H9 (cell line): ENCODE measurements around the gene EIF3A. TPM values are rescaled to one million over a fixed set of nuclear protein-coding genes. Genes with fewer than 3 reads are reported as not detected.

Source experiments
- DNase-seq: peaks from one replicate; pipeline ENCODE4 v3.0.0-alpha.2; 2017
- H2AFZ ChIP-seq: one replicate; pipeline ENCODE4 v1.6.1; 2013; ENCODE audit warnings: mild to moderate bottlenecking, low read length, control low read depth, moderate library complexity
- H2AK5ac ChIP-seq: 2 replicates; pipeline ENCODE4 v1.6.1; 2013; ENCODE audit warnings: low read length, control low read depth, mixed read lengths; ENCODE audit not compliant: insufficient read length
- H2BK120ac ChIP-seq: one replicate; pipeline ENCODE4 v1.6.1; 2013; ENCODE audit warnings: low read depth, mild to moderate bottlenecking, low read length, control low read depth, inconsistent platforms; ENCODE audit not compliant: poor library complexity, severe bottlenecking
- H2BK12ac ChIP-seq: 2 replicates; pipeline ENCODE4 v1.6.1; 2013; ENCODE audit warnings: low read length, control low read depth, mixed read lengths, low read depth; ENCODE audit not compliant: insufficient read length
- H2BK15ac ChIP-seq: 2 replicates; pipeline ENCODE4 v1.6.1; 2013; ENCODE audit warnings: low read depth, low read length, control low read depth
- H2BK20ac ChIP-seq: one replicate; pipeline ENCODE4 v1.6.1; 2013; ENCODE audit warnings: low read depth, mild to moderate bottlenecking, low read length, control low read depth, inconsistent platforms; ENCODE audit not compliant: poor library complexity, severe bottlenecking
- H2BK5ac ChIP-seq: 2 replicates; pipeline ENCODE4 v1.6.1; 2013; ENCODE audit warnings: low read length, control low read depth, mixed read lengths; ENCODE audit not compliant: insufficient read length
- H3K14ac ChIP-seq: 2 replicates; pipeline ENCODE4 v1.6.1; 2013; ENCODE audit warnings: low read length, control low read depth; ENCODE audit not compliant: insufficient read depth
- H3K18ac ChIP-seq: 2 replicates; pipeline ENCODE4 v1.6.1; 2013; ENCODE audit warnings: low read depth, mild to moderate bottlenecking, mixed read lengths, low read length, control low read depth; ENCODE audit not compliant: insufficient read length
- H3K23ac ChIP-seq: 2 replicates; pipeline ENCODE4 v1.6.1; 2013; ENCODE audit warnings: low read length, control low read depth, mixed read lengths, low read depth; ENCODE audit not compliant: insufficient read length
- H3K23me2 ChIP-seq: 2 replicates; pipeline ENCODE4 v1.6.1; 2013; ENCODE audit warnings: low read depth, mild to moderate bottlenecking, mixed read lengths, low read length, control low read depth; ENCODE audit not compliant: insufficient read length, poor library complexity, severe bottlenecking
- H3K27ac ChIP-seq: 2 replicates; pipeline ENCODE4 v1.5.1; 2013; ENCODE audit warnings: low read length, control low read depth, mixed read lengths, low read depth; ENCODE audit not compliant: insufficient read length
- H3K27me3 ChIP-seq: 2 replicates; pipeline ENCODE4 v1.6.1; 2013; ENCODE audit warnings: low read length, control low read depth, inconsistent platforms; ENCODE audit not compliant: insufficient read depth
- H3K4ac ChIP-seq: 2 replicates; pipeline ENCODE4 v1.6.1; 2013; ENCODE audit warnings: low read depth, mild to moderate bottlenecking, control low read depth, inconsistent platforms, low read length, moderate library complexity
- H3K4me1 ChIP-seq: 2 replicates; pipeline ENCODE4 v1.6.1; 2013; ENCODE audit warnings: low read length, control low read depth, inconsistent platforms; ENCODE audit not compliant: insufficient read depth
- H3K4me2 ChIP-seq: 2 replicates; pipeline ENCODE4 v1.6.1; 2013; ENCODE audit warnings: low read length, control low read depth, mixed read lengths; ENCODE audit not compliant: insufficient read length, insufficient read depth
- H3K56ac ChIP-seq: 2 replicates; pipeline ENCODE4 v1.6.1; 2013; ENCODE audit warnings: low read depth, mild to moderate bottlenecking, mixed read lengths, low read length, control low read depth; ENCODE audit not compliant: insufficient read length
- H3K79me1 ChIP-seq: 2 replicates; pipeline ENCODE4 v1.6.1; 2013; ENCODE audit warnings: low read depth, mild to moderate bottlenecking, moderate library complexity, low read length, control low read depth, inconsistent platforms; ENCODE audit not compliant: insufficient read depth, poor library complexity, severe bottlenecking
- H3K79me2 ChIP-seq: 2 replicates; pipeline ENCODE4 v1.6.1; 2013; ENCODE audit warnings: low read length, control low read depth, inconsistent platforms; ENCODE audit not compliant: insufficient read depth
- H3K9ac ChIP-seq: 2 replicates; pipeline ENCODE4 v1.6.1; 2013; ENCODE audit warnings: low read length, control low read depth, mixed read lengths; ENCODE audit not compliant: insufficient read length; ENCODE audit errors: extremely low read depth
- H3K9me3 ChIP-seq: one replicate; pipeline ENCODE4 v1.6.1; 2013; ENCODE audit warnings: low read depth, low read length, inconsistent platforms; ENCODE audit not compliant: control insufficient read depth
- H3T11ph ChIP-seq: one replicate; pipeline ENCODE4 v1.6.1; 2013; ENCODE audit warnings: mild to moderate bottlenecking, low read length, control low read depth, inconsistent platforms
- H4K20me1 ChIP-seq: one replicate; pipeline ENCODE4 v1.6.1; 2013; ENCODE audit not compliant: control insufficient read depth, insufficient read length, insufficient read depth
- H4K5ac ChIP-seq: 2 replicates; pipeline ENCODE4 v1.6.1; 2013; ENCODE audit warnings: low read depth, mild to moderate bottlenecking, mixed read lengths, low read length, control low read depth; ENCODE audit not compliant: insufficient read length
- H4K8ac ChIP-seq: replicated peaks from 2 replicates; pipeline ENCODE4 v1.6.1; 2013; ENCODE audit warnings: low read length, control low read depth, mixed read lengths, low read depth; ENCODE audit not compliant: insufficient read length
- H4K91ac ChIP-seq: 2 replicates; pipeline ENCODE4 v1.6.1; 2013; ENCODE audit warnings: low read depth, mild to moderate bottlenecking, moderate library complexity, mixed read lengths, low read length, control low read depth; ENCODE audit not compliant: insufficient read length
- H3K27ac Mint-ChIP-seq, 3 experiments: 2 replicates in 2 of 3; 3 replicates in 1 of 3; pipeline ENCODE4 v1.8.0; 2020 to 2021; ENCODE audit warnings: mixed read lengths in 3 of 3, mild to moderate bottlenecking in 1 of 3, moderate library complexity in 1 of 3
- H3K27me3 Mint-ChIP-seq: 2 replicates; pipeline ENCODE4 v1.8.0; 2021; ENCODE audit warnings: low read depth, mild to moderate bottlenecking, moderate library complexity, mixed read lengths
- H3K36me3 Mint-ChIP-seq, 3 experiments: 2 replicates in 2 of 3; 3 replicates in 1 of 3; pipeline ENCODE4 v1.8.0; 2020 to 2021; ENCODE audit warnings: low read depth in 3 of 3, mixed read lengths in 3 of 3; ENCODE audit not compliant: insufficient read depth in 1 of 3
- H3K4me1 Mint-ChIP-seq, 2 experiments: 2 replicates each; pipeline ENCODE4 v1.8.0; 2020; ENCODE audit warnings: mixed read lengths in 2 of 2
- H3K4me3 Mint-ChIP-seq, 2 experiments: 2 replicates in 1 of 2; 3 replicates in 1 of 2; pipeline ENCODE4 v1.8.0; 2020 to 2021; ENCODE audit warnings: mild to moderate bottlenecking in 2 of 2, mixed read lengths in 2 of 2, moderate library complexity in 1 of 2
- H3K9me3 Mint-ChIP-seq, 2 experiments: 2 replicates in 1 of 2; 3 replicates in 1 of 2; pipeline ENCODE4 v1.8.0; 2020; ENCODE audit warnings: mild to moderate bottlenecking in 2 of 2, mixed read lengths in 2 of 2, moderate library complexity in 1 of 2
- WGBS: extraction: QIAGEN DNeasy Blood & Tissue Kit; methylation state at CpG from one replicate; pipeline ENCODE4 v1.1.7; 2013; ENCODE audit warnings: missing lambda C conversion rate, low lambda C conversion rate, mixed read lengths; ENCODE audit not compliant: insufficient read length; ENCODE audit errors: extremely low coverage; 5-methylcytosine and 5-hydroxymethylcytosine counted together
- total RNA-seq: library from RNA; stranded (reverse); gene quantifications from 2 replicates; pipeline ENCODE4 v1.2.1, GENCODE V29; 2021
- TF ChIP-seq, protein P1 (sequence below): fragments of 200-600 bp; sonication (generic); conservative IDR thresholded peaks from 3 replicates; pipeline ENCODE4 v1.8.0; 2021; ENCODE audit warnings: antibody characterized with exemption, mild to moderate bottlenecking

The EIF3A gene
- total RNA-seq, 1 experiment from 2014 or later, result 206 TPM

DNA sequence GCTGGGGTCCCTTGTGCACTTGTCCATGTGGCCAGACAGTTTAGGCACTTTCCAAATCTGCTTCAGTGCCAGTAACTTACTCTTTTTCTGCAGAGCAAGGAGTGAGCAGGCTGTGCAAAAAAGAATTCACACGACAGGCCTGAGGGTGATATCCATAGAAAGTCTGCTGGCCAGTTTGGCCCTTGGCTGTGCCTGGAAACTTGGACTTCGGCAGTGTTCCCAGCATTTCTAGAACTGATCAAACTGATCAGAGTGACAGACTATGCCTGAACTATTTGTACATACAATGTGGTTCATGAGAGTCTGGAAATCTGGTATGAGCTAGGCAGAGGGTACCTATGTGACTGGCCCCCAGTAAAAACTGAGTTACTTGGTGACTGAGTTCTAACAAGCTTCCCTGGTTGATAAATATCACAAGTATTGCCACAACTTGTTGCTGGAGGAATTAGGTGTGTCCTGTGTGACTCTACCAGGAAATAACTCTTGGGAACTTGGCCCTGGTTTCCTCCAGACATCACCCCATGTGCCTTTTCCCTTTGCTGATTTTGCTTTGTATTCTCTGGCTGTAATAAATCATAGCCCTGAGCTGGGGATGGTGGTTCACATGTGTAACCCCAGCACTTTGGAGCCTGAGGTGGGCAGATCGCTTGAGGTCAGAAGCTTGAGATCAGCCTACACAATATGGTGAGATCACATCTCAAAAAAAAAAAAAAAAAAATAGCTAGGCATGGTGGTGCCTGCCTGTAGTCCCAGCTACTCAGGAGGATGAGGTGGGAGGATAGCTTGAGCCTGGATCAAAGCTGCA lies 20.0 kb upstream of the EIF3A start:
- no peaks in the 10 kb centered on the region for H3K9me3 Mint-ChIP-seq
- H2AFZ ChIP-seq, result no peak overlapping the region

More for the DNA sequence above, 20.0 kb upstream of the EIF3A start:
- peaks cover 0 to 5% (median 0%) of the 10 kb centered on the region in 3 experiments; a peak in 1 of 7 replicates for H3K36me3 Mint-ChIP-seq
- Histone ChIP-seq H3K79me1 (peaks cover 5% of the 10 kb centered on the region), H4K20me1 (no peaks in the 10 kb centered on the region), H2BK12ac (no peak overlapping the region), H3K9me3 (no peaks in the 10 kb centered on the region), H2BK120ac (no peak overlapping the region), H2BK15ac (no peak overlapping the region), H3K79me2 (peaks cover 1% of the 10 kb centered on the region; the same call in 1 of the 2 replicates), H2AK5ac (no peak overlapping the region), H3K27me3 (no peaks in the 10 kb centered on the region), H3K4ac (no peak overlapping the region), H3K23ac (no peak overlapping the region), H3T11ph (no peak overlapping the region), H3K27ac (no peak overlapping the region), H3K4me1 (no peaks in the 10 kb centered on the region), H3K23me2 (no peaks in the 10 kb centered on the region), H2BK20ac (no peak overlapping the region), H4K91ac (no peak overlapping the region), H4K5ac (no peak overlapping the region), H3K14ac (no peak overlapping the region), H3K4me2 (no peak overlapping the region), H3K9ac (no peak overlapping the region), H4K8ac (no peak overlapping the region), H3K56ac (no peak overlapping the region), H3K18ac (no peak overlapping the region), H2BK5ac (no peak overlapping the region)
- H3K27ac Mint-ChIP-seq, result no peak overlapping the region
- no CpG with 5 or more reads among the region's 3 CpGs for WGBS
- peaks cover 4 to 8% of the 10 kb centered on the region in 2 experiments for H3K4me1 Mint-ChIP-seq
- no peak for DNase-seq
- TF ChIP-seq, protein P1, sequence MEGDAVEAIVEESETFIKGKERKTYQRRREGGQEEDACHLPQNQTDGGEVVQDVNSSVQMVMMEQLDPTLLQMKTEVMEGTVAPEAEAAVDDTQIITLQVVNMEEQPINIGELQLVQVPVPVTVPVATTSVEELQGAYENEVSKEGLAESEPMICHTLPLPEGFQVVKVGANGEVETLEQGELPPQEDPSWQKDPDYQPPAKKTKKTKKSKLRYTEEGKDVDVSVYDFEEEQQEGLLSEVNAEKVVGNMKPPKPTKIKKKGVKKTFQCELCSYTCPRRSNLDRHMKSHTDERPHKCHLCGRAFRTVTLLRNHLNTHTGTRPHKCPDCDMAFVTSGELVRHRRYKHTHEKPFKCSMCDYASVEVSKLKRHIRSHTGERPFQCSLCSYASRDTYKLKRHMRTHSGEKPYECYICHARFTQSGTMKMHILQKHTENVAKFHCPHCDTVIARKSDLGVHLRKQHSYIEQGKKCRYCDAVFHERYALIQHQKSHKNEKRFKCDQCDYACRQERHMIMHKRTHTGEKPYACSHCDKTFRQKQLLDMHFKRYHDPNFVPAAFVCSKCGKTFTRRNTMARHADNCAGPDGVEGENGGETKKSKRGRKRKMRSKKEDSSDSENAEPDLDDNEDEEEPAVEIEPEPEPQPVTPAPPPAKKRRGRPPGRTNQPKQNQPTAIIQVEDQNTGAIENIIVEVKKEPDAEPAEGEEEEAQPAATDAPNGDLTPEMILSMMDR, result no peak
- H3K27me3 Mint-ChIP-seq, result peaks cover 3% of the 10 kb centered on the region
- no peak overlapping the region for H3K4me3 Mint-ChIP-seq
